Neuron (in vitro differentiated cells): ENCODE measurements around the gene FREM1.
"Not testable (repeated sequence)": the region's sequence is repeated elsewhere in the genome, so short reads cannot be mapped to it uniquely, and the experiment has no call there.

Experiments
- H2AFZ ChIP-seq: one replicate; pipeline ENCODE4 v1.6.1; 2013; ENCODE audit warnings: low read depth, mild to moderate bottlenecking, inconsistent platforms, low read length, moderate library complexity
- H3K27me3 ChIP-seq: one replicate; pipeline ENCODE4 v1.6.1; 2013; ENCODE audit warnings: low read length; ENCODE audit not compliant: insufficient read depth
- H3K36me3 ChIP-seq: one replicate; pipeline ENCODE4 v1.6.1; 2013; ENCODE audit warnings: low read length; ENCODE audit not compliant: insufficient read depth
- H3K4me1 ChIP-seq: one replicate; pipeline ENCODE4 v1.6.1; 2013; ENCODE audit warnings: low read length; ENCODE audit not compliant: insufficient read depth
- H3K4me3 ChIP-seq: 2 replicates; pipeline ENCODE4 v1.5.1; 2013; ENCODE audit warnings: mild to moderate bottlenecking, low read length, moderate library complexity
- H3K9me3 ChIP-seq: one replicate; pipeline ENCODE4 v1.6.1; 2013; ENCODE audit warnings: low read length

Gene FREM1

DNA sequence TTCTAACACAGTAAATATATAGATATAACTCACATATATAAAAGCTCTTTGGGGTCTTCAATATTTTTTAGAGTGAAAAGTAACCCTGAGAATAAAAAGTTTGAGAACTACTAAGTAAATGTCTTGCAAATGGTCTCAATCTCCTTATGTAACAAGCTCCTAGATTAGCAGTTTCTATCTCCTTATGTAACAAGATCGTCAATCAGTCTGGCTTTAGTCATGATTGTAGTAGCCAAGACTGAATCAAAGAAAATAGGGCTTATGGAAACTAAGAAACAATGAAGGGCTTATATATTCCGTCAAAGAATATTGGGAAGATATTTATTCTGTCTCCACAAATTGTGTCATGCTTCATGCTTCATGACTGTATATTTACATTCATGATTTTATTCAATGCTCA, 22.4 kb upstream of the FREM1 start:
- peaks cover 30% of the 10 kb centered on the region for H3K4me1 ChIP-seq
- no peak overlapping the region for H3K4me3 ChIP-seq
- no peaks in the 10 kb centered on the region for H3K36me3 ChIP-seq
- H3K9me3 ChIP-seq, result no peaks in the 10 kb centered on the region
- H2AFZ ChIP-seq, result no peak overlapping the region
- no peaks in the 10 kb centered on the region for H3K27me3 ChIP-seq

DNA sequence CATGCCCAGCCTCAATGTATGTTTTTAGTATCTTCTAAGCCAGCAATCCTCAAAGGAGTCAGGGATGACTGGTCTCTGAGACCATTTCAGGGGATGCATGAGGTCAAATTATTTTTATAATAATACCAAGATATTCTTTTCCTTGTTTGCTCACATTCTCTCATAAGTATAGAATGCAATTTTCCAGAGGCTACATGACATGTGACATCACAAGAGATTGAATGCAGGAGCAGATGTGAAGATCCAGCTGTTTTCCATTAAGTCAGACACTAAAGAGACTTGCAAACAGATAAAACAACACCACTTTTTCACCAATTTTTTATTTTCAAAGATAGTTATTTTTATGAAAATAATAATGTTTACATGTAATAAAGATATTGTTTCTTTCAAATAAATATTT, 22.0 kb upstream of the FREM1 start:
- H3K27me3 ChIP-seq, result no peaks in the 10 kb centered on the region
- H3K36me3 ChIP-seq, result no peaks in the 10 kb centered on the region
- no peak overlapping the region for H3K4me3 ChIP-seq
- no peaks in the 10 kb centered on the region for H3K9me3 ChIP-seq
- H2AFZ ChIP-seq, result no peak overlapping the region
- peaks cover 27% of the 10 kb centered on the region for H3K4me1 ChIP-seq

DNA sequence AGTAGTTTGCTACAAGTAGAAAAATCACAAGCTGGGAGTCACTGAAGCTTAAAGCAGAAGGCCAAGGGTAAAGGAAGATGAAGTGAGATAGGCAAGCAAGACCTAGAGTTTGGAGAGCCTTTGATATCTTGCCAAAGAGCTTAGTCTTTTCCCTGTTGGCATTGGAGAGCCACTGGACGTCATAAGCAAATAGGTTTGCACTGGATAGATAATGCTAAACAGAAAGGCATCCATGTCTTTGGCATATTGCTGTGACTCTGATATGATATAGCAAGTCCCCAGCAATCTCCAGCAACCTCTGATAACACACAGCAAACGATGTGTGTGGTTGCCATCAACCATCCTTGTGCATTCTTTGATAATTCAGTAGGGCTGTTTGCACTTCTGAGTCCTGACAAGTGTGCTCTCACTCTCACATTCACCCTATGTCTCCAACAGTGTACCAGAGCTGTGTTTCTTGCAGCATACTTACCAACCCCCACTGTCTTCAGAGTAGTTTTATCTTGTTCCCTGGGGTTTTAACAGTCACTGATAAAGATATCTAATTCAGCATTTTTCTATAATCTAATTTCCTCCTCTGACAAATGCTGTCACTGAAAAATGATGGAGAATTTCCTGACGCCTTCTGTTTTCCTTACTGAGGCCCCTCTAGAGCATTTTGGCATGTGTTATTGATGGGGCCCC, 16.9 kb upstream of the FREM1 start:
- Histone ChIP-seq H2AFZ (no peak overlapping the region), H3K27me3 (no peaks in the 10 kb centered on the region), H3K9me3 (no peaks in the 10 kb centered on the region), H3K4me3 (no peak overlapping the region), H3K4me1 (no peaks in the 10 kb centered on the region), H3K36me3 (no peaks in the 10 kb centered on the region)

DNA sequence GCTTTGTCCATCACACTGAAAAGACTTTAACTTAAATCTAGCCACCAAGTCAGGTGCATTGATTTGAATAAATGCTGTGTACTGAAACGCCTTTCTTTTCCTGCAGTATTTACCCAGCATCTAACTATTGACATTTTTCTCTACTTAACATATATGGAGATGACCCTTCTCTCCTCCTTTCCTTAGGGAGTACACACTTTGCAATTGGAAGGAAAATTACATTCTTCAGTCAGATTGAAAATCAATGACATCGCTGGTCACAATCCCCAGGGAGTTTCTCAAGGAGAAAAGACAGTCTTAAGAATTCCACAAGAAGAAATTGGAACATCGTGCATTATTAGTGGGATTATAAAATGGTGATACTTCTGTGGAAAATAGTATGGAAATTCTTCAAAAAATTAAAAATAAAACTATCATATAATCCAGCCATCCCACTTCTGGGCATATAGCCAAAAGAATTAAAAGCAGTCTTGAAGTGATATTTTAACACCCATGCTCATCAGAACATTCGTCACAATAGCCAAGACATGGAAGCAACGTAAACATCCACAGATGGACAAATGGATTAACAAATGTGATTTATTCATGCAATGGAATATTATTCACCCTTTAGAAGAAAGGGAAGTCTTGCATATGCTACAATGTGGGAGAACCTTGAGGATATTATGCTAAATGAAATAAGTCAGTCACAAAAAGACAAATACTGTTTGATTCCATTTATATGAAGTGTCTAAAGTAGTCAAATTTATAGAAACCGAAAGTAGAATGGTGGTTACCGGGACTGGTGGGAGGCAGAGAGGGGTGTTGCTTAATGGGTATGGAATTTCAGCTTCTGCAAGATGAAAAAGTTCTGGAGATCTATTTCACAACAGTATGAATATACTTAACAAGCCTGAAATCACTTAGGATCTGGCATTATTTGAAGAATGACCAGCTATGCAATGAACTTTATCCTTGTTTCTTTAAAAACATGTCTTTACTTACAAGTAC, 14.3 kb upstream of the FREM1 start:
- no peaks in the 10 kb centered on the region for H3K9me3 ChIP-seq
- H3K4me3 ChIP-seq, result no peak overlapping the region

DNA sequence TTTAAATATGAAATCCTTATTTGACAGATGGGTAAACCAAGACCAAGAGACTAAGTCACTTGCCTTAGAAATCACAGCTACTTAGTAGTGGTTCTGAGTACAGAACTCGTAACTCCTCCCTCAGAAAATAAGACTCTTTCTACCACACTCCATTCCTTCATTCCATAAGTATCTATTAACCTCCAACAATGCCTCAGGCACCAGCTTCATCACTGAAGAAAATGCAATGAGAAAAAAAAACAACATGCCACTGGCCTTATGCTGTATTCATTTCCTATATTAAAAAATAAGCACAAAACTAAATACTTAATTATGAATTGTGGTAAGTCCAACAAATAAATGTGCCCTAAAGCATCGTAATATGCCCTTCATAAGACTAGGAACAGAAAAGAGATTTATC, 13.5 kb upstream of the FREM1 start:
- Histone ChIP-seq H3K9me3 (no peaks in the 10 kb centered on the region), H3K27me3 (no peaks in the 10 kb centered on the region), H3K36me3 (no peaks in the 10 kb centered on the region), H3K4me3 (no peak overlapping the region), H3K4me1 (peaks cover 12% of the 10 kb centered on the region), H2AFZ (no peak overlapping the region)

More for the DNA sequence above, 14.3 kb upstream of the FREM1 start:
- H3K27me3 ChIP-seq, result no peaks in the 10 kb centered on the region
- H3K4me1 ChIP-seq, result peaks cover 6% of the 10 kb centered on the region
- H2AFZ ChIP-seq, result no peak overlapping the region
- no peaks in the 10 kb centered on the region for H3K36me3 ChIP-seq

DNA sequence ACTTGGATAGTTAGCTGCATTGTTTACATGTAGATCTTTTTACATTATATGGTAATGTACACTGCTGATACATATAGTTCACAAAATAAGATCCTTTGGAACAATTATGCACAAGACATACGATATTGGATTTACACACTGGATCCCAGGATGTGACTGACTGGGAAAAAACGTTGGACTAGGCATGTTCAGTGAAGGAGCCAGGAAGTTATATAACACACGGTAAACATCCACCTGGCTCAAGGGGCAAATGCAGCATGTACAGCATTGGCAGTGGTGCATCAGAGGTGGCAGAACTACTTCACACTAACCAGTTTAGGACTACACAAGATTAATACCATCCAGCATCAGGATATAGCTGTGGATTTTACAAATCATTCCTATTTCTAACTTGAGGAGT, 10.6 kb upstream of the FREM1 start:
- peaks cover 12% of the 10 kb centered on the region for H3K4me1 ChIP-seq
- not testable (repeated sequence) for H2AFZ ChIP-seq, H3K9me3 ChIP-seq, H3K4me3 ChIP-seq, H3K36me3 ChIP-seq, H3K27me3 ChIP-seq

DNA sequence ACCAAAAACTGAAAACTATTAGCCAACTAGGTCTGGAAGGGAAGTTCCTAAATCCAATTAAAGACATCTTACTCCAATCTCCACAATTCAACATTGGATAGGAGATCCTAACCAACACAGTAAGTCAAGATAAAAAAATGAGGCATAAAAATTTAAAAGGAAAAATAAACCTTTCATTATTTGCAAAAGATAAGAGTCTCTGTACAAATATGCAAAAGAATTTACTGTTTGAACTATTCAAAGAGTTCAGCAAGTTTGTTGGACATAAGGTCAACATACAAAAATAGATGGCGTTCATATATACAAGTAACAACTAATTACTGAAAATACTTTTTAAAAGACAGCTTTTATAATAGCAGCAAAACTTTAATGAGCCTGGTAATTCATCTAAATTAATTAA, 3.1 kb upstream of the FREM1 start:
- Histone ChIP-seq H3K9me3 (no peaks in the 10 kb centered on the region), H3K27me3 (no peaks in the 10 kb centered on the region), H2AFZ (no peak overlapping the region), H3K4me1 (peaks cover 24% of the 10 kb centered on the region), H3K4me3 (no peak overlapping the region), H3K36me3 (no peaks in the 10 kb centered on the region)

DNA sequence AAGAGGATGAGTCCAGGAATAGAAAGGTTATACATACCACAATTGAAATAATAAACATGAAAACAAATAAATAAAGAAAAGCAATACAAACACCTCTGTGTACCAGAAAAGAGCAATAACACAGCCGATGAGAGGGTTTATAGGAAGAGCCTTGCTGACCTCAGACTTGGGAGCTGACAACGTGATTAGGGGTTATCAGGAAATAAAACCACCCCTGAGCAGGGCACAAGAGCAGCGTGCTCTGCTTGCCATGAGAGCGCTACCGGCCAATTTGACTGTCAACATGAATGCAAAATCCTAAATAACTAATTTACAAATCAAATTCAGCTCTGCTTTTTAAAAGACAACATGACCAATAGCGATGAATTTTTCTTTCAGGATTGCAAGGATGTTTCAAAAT, 2.6 kb upstream of the FREM1 start:
- no peaks in the 10 kb centered on the region for H3K27me3 ChIP-seq
- no peak overlapping the region for H3K4me3 ChIP-seq
- peaks cover 28% of the 10 kb centered on the region for H3K4me1 ChIP-seq
- H3K9me3 ChIP-seq, result no peaks in the 10 kb centered on the region
- no peaks in the 10 kb centered on the region for H3K36me3 ChIP-seq
- H2AFZ ChIP-seq, result no peak overlapping the region

DNA sequence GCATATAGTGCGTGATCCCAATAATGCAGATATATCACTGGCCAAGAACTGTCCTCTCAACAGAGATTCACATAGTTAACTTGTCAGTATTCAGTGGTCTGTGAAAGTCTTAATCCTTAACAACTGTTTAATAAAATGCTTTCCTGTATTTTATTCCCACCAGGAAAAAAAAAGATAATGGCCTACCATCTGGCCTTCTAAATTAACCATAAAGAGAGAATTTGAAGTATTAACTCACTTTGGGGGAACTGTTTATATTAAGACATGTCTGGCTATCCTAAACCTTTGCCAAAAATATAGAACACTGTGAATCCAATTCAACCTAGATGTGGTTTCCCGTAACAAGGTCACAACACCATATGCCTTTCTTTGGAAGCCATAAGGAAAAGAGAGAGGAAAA, 818 bp upstream of the FREM1 start:
- H3K9me3 ChIP-seq, result no peaks in the 10 kb centered on the region
- H3K4me3 ChIP-seq, result no peak overlapping the region
- H3K36me3 ChIP-seq, result no peaks in the 10 kb centered on the region
- H2AFZ ChIP-seq, result no peak overlapping the region
- peaks cover 42% of the 10 kb centered on the region for H3K4me1 ChIP-seq
- H3K27me3 ChIP-seq, result no peaks in the 10 kb centered on the region

DNA sequence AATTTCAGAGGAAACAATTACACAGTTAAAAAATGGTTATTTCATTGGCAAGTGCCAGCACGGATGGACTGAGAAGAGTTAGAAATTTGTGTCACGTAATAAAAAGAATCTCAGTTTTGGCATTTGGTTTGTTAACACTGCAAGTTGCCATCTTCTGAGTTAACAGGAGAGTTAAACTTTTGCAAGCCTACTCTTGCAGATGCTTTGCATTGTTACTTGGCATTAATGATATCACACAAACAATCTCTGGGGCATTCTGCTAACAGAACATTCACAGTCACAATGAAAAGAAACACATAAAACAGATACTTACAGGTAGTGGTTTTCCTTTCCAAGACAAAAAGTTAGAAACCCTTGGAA, 647 bp downstream of the FREM1 start:
- H3K4me1 ChIP-seq, result peaks cover 42% of the 10 kb centered on the region
- peak overlapping the region; percentile 90 for H2AFZ ChIP-seq
- no peaks in the 10 kb centered on the region for H3K27me3 ChIP-seq
- no peaks in the 10 kb centered on the region for H3K9me3 ChIP-seq
- H3K36me3 ChIP-seq, result no peaks in the 10 kb centered on the region
- H3K4me3 ChIP-seq, result peak overlapping the region; percentile 57

DNA sequence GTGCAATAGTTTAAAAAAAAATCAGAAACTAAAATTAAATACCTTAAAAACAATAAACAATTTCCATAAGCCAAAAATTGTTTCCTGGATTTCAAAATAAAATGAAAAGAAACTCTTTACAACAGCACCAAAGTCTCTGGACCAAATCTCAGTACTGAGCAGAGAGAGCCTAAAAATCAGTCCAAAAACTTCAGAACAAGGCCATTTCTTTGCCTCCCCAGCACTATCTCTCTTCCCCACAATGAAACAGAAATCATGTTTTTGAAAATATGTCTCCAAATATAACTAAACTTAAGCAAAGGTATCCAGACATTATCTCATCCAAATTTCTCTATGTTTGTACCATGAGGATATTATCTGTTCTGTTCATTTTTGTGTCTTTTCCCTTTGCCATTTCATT, 1.0 kb downstream of the FREM1 start:
- Histone ChIP-seq H3K27me3 (no peaks in the 10 kb centered on the region), H3K36me3 (no peaks in the 10 kb centered on the region), H3K4me3 (peak overlapping the region; percentile 57), H3K4me1 (peaks cover 42% of the 10 kb centered on the region), H3K9me3 (no peaks in the 10 kb centered on the region), H2AFZ (peak overlapping the region; percentile 90)

DNA sequence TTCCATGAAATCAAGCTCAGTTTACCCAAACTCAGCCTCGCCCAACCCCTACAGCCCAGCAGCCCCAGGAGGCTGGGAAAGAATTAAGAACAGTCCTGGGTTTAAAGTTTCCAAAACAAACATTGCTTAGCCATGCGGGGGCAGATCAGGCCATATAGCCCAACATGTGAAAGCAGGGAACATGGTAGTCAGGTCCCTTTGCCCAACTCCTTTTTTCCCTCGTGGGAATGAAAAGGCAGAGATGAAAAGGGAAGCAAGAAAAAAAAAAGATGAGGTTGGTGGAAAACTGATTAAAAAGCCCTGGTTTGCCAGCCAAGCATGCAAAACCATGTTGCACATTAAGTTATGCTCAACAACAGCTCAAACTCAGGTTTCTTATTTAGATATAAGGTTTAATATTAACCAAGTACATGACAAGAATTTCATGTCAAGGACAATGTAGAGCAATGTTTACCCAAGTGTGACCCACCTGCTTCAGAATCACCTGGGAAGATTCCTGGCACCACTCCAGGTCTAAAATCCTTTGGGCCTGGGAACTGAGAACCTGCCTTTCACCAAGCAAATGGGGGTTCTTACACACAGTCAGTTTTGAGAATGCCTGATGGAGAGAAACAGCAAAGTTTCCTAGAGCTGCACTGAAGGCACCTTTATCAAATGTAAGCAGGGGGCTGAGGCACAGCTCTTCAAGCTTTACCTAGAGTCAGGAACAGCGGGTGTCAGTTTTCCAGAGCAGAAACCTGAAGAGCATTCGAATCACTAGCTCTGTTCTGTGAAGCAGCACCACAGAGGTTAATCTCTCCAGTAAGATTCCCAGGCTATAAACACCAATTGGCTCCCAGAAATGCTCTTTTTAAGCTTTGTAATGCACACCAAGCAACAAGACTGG, 1.7 kb downstream of the FREM1 start:
- Histone ChIP-seq H3K27me3 (no peaks in the 10 kb centered on the region), H3K36me3 (no peaks in the 10 kb centered on the region), H3K4me3 (peak overlapping the region; percentile 57), H3K9me3 (no peaks in the 10 kb centered on the region), H3K4me1 (peaks cover 42% of the 10 kb centered on the region), H2AFZ (no peak overlapping the region)

DNA sequence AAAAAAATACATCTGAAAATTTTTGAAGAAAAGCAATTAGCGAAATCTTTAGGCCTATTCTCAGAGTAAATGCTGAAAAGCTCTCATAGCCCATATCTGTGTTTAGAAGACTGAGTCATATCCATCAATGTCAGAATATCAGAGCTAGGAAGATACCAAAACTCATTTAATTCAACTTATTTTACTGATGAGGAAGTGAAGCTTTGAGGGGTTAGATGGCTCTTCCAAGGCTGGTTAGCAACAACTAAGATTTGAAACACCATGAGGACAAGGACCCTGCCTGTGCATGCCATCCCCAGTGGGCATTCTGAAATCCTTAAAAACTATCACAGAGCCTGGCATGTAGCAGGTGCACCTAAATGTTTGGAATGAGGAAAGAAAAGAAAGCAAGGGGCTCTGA, 2.5 kb downstream of the FREM1 start:
- no peak overlapping the region for H3K4me3 ChIP-seq
- no peaks in the 10 kb centered on the region for H3K36me3 ChIP-seq
- no peaks in the 10 kb centered on the region for H3K27me3 ChIP-seq
- no peaks in the 10 kb centered on the region for H3K9me3 ChIP-seq
- peaks cover 42% of the 10 kb centered on the region for H3K4me1 ChIP-seq
- no peak overlapping the region for H2AFZ ChIP-seq
